ENCODE results near the gene HOMER2. TPM values are rescaled to one million over a fixed set of nuclear protein-coding genes. Genes with fewer than 3 reads are reported as not detected.

HOMER2 gene
- total RNA-seq, 1 experiment from 2014 or later = 22.6 TPM

GRCh38 chr15:82799183-82799841, 153.2 kb downstream of the HOMER2 start:
- Histone ChIP-seq H2AFZ (ENCODE audit: low read length) (no peak overlapping the region), H4K20me1 (ENCODE audit: low read length) (no peaks in the 10 kb centered on the region), H3K4me1 (ENCODE audit: insufficient read depth, low read length) (no peaks in the 10 kb centered on the region), H3K9ac (ENCODE audit: low read length) (no peak overlapping the region), H3K4me2 (ENCODE audit: low read length) (no peak overlapping the region), H3K9me3 (ENCODE audit: low read length) (no peaks in the 10 kb centered on the region), H3K4me3 (ENCODE audit: low read length) (no peak overlapping the region), H3F3A (ENCODE audit: low read length, unreplicated experiment) (no peaks in the 10 kb centered on the region), H3K79me2 (ENCODE audit: low read length) (no peaks in the 10 kb centered on the region), H3K27ac (ENCODE audit: low read length) (no peak overlapping the region), H3K36me3 (ENCODE audit: low read depth, low read length) (no peaks in the 10 kb centered on the region), H3K27me3 (ENCODE audit: low read length) (peaks cover 3% of the 10 kb centered on the region; the same call in 1 of the 2 replicates), H3K9me2 (replicated peaks; ENCODE audit: low read length) (no peaks in the 10 kb centered on the region)
- TF ChIP-seq EZH2phosphoT487 (IDR thresholded peaks at IDR 0.05; ENCODE audit: borderline replicate concordance, low read length) (no peak), EZH2 (IDR thresholded peaks at IDR 0.05; ENCODE audit: low read length, unreplicated experiment) (no peak)
- DNase-seq (no peak), ATAC-seq (no peak)
- ChIA-PET POLR2A (ENCODE audit: unreplicated experiment) (no interaction called here), CTCF (no interaction called here)
- intact Hi-C loops (cut with micrococcal nuclease) = no loop called here
- no TSS peak for BruUV-seq (replicated peaks)

Other genes with a start within 250 kb of the HOMER2 start
- 0.47 TPM in 1 of 2 replicates, not detected in the other for gene AP3B2, start 242.8 kb downstream of the HOMER2 start, total RNA-seq (2014; rRNA removed)
- gene FSD2, start 146.7 kb downstream of the HOMER2 start, total RNA-seq (2014; rRNA removed) = not detected in 2 replicates
- 4.5 and 4.6 TPM in 2 replicates for gene WHAMM, start 143.1 kb downstream of the HOMER2 start, total RNA-seq (2014; rRNA removed)
- gene RAMAC, start 33.5 kb upstream of the HOMER2 start, total RNA-seq (2014; rRNA removed) = 33.6 and 43.8 TPM in 2 replicates
- 10.3 and 25.8 TPM in 2 replicates for gene C15orf40, start 58.9 kb upstream of the HOMER2 start, total RNA-seq (2014; rRNA removed)
- gene BTBD1, start 114.5 kb upstream of the HOMER2 start, total RNA-seq (2014; rRNA removed) = 83.9 and 109 TPM in 2 replicates
- not detected in 2 replicates for gene TM6SF1, start 154.9 kb upstream of the HOMER2 start, total RNA-seq (2014; rRNA removed)

Measured in PC-3 (cell line).